ENCODE data around the gene HDAC9.

Gene HDAC9

DNA sequence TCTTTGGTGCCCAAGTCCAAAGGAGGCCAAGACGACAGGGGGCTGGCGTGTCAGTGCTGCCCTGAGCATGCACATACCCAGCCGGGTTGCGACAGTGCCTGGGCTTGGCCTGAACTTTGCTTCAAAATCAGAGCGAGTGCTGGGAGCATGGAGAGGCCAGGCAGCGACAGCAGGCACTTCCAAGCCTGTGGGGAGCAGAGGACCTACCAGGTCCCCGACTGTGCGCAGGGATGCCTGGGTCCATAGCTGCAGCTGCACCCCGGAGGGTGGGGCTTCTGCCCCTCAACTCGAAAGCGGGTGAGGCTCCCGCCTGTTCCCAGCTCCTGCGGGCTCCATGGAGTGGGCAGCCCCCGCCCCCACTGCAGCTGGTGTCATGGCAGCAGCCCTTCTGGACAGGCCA is 79.1 kb downstream of the HDAC9 start:
- TF ChIP-seq, protein P1, sequence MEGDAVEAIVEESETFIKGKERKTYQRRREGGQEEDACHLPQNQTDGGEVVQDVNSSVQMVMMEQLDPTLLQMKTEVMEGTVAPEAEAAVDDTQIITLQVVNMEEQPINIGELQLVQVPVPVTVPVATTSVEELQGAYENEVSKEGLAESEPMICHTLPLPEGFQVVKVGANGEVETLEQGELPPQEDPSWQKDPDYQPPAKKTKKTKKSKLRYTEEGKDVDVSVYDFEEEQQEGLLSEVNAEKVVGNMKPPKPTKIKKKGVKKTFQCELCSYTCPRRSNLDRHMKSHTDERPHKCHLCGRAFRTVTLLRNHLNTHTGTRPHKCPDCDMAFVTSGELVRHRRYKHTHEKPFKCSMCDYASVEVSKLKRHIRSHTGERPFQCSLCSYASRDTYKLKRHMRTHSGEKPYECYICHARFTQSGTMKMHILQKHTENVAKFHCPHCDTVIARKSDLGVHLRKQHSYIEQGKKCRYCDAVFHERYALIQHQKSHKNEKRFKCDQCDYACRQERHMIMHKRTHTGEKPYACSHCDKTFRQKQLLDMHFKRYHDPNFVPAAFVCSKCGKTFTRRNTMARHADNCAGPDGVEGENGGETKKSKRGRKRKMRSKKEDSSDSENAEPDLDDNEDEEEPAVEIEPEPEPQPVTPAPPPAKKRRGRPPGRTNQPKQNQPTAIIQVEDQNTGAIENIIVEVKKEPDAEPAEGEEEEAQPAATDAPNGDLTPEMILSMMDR (conservative IDR thresholded peaks at IDR 0.05): no peak
- TF ChIP-seq ZFX (IDR thresholded peaks at IDR 0.05): no peak
- H3K27ac ChIP-seq: no peak overlapping the region

GRCh38 chr7:18575622-18576572 is 80.3 kb downstream of the HDAC9 start:
- TF ChIP-seq, protein P1 (conservative IDR thresholded peaks at IDR 0.05): no peak
- no peak for TF ChIP-seq ZFX (IDR thresholded peaks at IDR 0.05)
- no peak overlapping the region for H3K27ac ChIP-seq

DNA sequence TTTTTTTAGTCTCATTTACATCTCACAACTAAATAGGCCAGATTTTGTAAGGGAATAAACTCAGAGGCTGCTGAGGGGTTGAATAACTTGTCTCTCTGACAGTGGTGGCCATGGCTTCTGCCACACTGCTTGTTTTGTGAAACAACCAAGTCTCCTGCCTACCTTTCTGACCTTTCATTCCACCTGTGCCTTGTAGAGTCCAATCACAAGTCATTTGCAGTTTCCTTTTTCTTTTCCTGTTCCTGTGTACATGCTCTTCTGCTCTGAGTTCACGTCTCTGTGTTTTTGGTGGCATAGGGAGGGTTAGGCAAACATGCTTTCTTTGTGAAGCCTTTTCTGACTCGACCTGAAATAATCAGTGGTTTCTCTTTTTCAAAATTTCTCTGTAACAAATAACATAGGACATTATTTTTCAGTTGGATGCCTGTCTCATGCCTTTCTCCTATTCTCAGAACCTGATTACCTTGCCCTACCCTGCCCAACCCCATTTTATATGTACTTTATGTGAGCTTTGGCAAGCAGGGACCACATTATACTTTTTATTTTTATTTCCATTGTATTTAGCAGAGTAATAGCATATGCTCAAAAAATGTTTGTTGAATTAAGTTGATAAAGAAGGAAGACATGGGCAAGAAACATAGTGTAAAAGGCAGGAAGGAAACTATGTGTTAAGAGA is 81.7 kb downstream of the HDAC9 start:
- no peak overlapping the region for H3K27ac ChIP-seq
- TF ChIP-seq ZFX (IDR thresholded peaks at IDR 0.05): no peak
- TF ChIP-seq, protein P1 (conservative IDR thresholded peaks at IDR 0.05): no peak

DNA sequence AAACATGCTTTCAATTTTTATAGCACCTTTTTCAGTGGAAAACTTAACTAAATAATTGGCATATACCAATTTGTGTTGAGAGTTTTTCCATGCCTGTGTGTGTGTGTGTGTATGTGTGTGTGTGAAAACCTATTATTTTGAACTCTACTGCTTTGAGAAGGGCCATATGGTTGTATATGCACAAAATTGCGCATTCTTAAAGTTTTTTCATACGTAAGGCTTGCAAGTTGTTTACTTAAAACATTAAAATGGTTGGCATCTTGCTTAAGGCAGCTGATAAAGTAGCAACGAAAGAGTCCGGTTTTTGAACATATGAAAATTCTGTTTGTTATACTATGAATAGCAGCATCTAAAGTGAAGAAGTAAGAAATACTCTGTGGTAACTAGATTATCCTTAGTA is 84.1 kb downstream of the HDAC9 start:
- TF ChIP-seq, protein P1 (conservative IDR thresholded peaks at IDR 0.05): no peak
- no peak for TF ChIP-seq ZFX (IDR thresholded peaks at IDR 0.05)
- no peak overlapping the region for H3K27ac ChIP-seq

- no peak overlapping the region for H3K27ac ChIP-seq
- TF ChIP-seq ZFX (IDR thresholded peaks at IDR 0.05): no peak
- TF ChIP-seq, protein P1 (conservative IDR thresholded peaks at IDR 0.05): no peak
These were observed 85.4 kb downstream of the HDAC9 start for GRCh38 chr7:18580950-18581349.

DNA sequence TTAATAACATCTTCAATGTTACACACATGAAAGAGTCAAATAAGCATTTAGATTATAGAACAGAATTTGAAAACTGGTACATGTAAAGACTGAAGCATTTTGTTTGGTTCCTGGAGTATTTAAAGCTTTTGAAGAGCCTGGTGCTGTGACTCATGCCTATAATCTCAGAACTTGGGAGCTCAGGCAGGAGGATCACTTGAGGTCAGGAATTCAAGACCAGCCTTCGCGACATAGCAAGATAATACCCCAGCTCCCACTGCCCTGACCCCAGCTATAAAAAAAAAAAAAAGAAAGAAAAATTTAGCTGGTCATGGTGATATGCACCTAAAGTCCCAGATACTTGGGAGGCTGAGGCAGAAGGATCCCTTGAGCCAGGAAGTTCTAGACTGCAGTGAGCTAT is 87.8 kb downstream of the HDAC9 start:
- no peak overlapping the region for H3K27ac ChIP-seq
- no peak for TF ChIP-seq ZFX (IDR thresholded peaks at IDR 0.05)
- TF ChIP-seq, protein P1 (conservative IDR thresholded peaks at IDR 0.05): no peak

DNA sequence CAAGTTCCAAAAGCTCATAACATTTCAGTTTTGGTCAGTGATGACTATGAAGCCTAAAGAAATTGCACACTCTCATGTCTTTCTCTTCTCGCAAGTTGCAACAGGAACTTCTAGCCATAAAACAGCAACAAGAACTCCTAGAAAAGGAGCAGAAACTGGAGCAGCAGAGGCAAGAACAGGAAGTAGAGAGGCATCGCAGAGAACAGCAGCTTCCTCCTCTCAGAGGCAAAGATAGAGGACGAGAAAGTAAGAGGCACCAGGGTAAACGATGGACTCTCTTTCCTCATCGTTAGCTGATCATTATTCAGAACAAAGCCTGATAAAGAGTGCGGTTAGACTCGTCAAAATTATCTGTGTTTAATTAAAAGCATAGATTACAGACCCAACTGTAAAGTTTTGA is 94.7 kb downstream of the HDAC9 start:
- no peak overlapping the region for H3K27ac ChIP-seq
- no peak for TF ChIP-seq ZFX (IDR thresholded peaks at IDR 0.05)
- TF ChIP-seq, protein P1 (conservative IDR thresholded peaks at IDR 0.05): no peak
